Osteocyte (in vitro differentiated cells): ENCODE measurements around the gene GPR137B. TPM values are rescaled to one million over a fixed set of nuclear protein-coding genes. Genes with fewer than 3 reads are reported as not detected.

Experiments
- DNase-seq: peaks from one replicate; pipeline ENCODE4 v3.0.0; 2021; ENCODE audit warnings: mixed read lengths; ENCODE audit not compliant: unreplicated experiment; ENCODE audit errors: extremely low spot score
- H3K27ac Mint-ChIP-seq: one replicate; pipeline ENCODE4 v1.8.0; 2021; ENCODE audit warnings: mild to moderate bottlenecking, mixed read lengths; ENCODE audit not compliant: unreplicated experiment
- H3K27me3 Mint-ChIP-seq: one replicate; pipeline ENCODE4 v1.8.0; 2021; ENCODE audit warnings: mixed read lengths; ENCODE audit not compliant: unreplicated experiment
- H3K36me3 Mint-ChIP-seq: one replicate; pipeline ENCODE4 v1.8.0; 2021; ENCODE audit warnings: mixed read lengths; ENCODE audit not compliant: unreplicated experiment
- H3K4me1 Mint-ChIP-seq: one replicate; pipeline ENCODE4 v1.8.0; 2021; ENCODE audit warnings: mixed read lengths; ENCODE audit not compliant: unreplicated experiment
- H3K4me3 Mint-ChIP-seq: one replicate; pipeline ENCODE4 v1.8.0; 2021; ENCODE audit warnings: mild to moderate bottlenecking, moderate library complexity, mixed read lengths; ENCODE audit not compliant: unreplicated experiment
- H3K9me3 Mint-ChIP-seq: one replicate; pipeline ENCODE4 v1.8.0; 2021; ENCODE audit warnings: mixed read lengths; ENCODE audit not compliant: unreplicated experiment
- total RNA-seq: library from RNA; stranded (reverse); gene quantifications from 2 replicates; pipeline ENCODE4 v1.2.1, GENCODE V29; 2021
- TF ChIP-seq, protein P1 (sequence below): fragments of 200-600 bp; sonication (generic); IDR thresholded peaks from 2 replicates; pipeline ENCODE4 v1.5.0; 2021; ENCODE audit warnings: antibody characterized with exemption, mild to moderate bottlenecking, moderate library complexity

The GPR137B gene
- total RNA-seq, 1 donor from 2014 or later = 17.3 TPM

DNA sequence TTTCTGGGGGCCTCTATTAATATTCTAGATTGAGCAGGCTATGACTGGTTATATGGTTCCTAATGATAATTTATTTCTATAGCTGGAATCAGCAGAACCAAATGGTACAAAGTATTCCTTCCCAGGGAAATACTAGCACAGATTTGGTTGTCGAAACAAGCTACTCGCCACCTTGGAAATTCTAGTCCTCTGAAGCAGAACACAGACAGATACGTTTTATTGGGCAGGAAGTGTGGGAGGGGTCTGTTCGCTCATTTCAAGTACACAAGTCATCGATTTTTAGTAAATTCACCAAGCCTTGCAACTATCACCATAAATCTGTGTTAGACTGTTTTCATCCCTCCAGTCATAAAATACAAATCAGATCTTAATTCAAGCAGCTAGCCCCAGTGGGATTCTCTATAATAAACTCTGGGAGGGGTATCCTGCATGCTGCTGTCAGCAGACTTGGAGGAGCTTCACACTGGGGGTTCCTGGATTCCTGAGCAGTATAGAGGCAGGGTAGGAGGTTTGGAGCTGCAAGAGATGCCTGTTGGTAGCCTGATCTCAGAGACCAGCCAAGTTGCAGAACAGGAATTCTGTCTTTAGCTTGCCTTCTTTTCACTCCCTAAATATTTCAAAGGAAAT lies 9.8 kb upstream of the GPR137B start:
- H3K36me3 Mint-ChIP-seq = no peaks in the 10 kb centered on the region
- H3K27ac Mint-ChIP-seq = no peak overlapping the region
- H3K9me3 Mint-ChIP-seq = no peaks in the 10 kb centered on the region
- peaks cover 53% of the 10 kb centered on the region for H3K27me3 Mint-ChIP-seq
- TF ChIP-seq, protein P1, sequence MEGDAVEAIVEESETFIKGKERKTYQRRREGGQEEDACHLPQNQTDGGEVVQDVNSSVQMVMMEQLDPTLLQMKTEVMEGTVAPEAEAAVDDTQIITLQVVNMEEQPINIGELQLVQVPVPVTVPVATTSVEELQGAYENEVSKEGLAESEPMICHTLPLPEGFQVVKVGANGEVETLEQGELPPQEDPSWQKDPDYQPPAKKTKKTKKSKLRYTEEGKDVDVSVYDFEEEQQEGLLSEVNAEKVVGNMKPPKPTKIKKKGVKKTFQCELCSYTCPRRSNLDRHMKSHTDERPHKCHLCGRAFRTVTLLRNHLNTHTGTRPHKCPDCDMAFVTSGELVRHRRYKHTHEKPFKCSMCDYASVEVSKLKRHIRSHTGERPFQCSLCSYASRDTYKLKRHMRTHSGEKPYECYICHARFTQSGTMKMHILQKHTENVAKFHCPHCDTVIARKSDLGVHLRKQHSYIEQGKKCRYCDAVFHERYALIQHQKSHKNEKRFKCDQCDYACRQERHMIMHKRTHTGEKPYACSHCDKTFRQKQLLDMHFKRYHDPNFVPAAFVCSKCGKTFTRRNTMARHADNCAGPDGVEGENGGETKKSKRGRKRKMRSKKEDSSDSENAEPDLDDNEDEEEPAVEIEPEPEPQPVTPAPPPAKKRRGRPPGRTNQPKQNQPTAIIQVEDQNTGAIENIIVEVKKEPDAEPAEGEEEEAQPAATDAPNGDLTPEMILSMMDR = no peak
- H3K4me3 Mint-ChIP-seq = no peak overlapping the region
- no peak for DNase-seq
- peaks cover 10% of the 10 kb centered on the region for H3K4me1 Mint-ChIP-seq

GRCh38 chr1:236133339-236133738 lies 9.0 kb upstream of the GPR137B start:
- TF ChIP-seq, protein P1 = no peak
- no peak overlapping the region for H3K27ac Mint-ChIP-seq
- no peak for DNase-seq
- no peak overlapping the region for H3K4me3 Mint-ChIP-seq
- H3K4me1 Mint-ChIP-seq = peaks cover 10% of the 10 kb centered on the region
- H3K36me3 Mint-ChIP-seq = no peaks in the 10 kb centered on the region
- H3K27me3 Mint-ChIP-seq = peaks cover 60% of the 10 kb centered on the region
- no peaks in the 10 kb centered on the region for H3K9me3 Mint-ChIP-seq

GRCh38 chr1:236133802-236134201 lies 8.5 kb upstream of the GPR137B start:
- Mint-ChIP-seq H3K27me3 (peaks cover 64% of the 10 kb centered on the region), H3K4me1 (peaks cover 8% of the 10 kb centered on the region), H3K36me3 (no peaks in the 10 kb centered on the region), H3K9me3 (no peaks in the 10 kb centered on the region), H3K4me3 (no peak overlapping the region), H3K27ac (no peak overlapping the region)
- TF ChIP-seq, protein P1 = no peak
- no peak for DNase-seq

DNA sequence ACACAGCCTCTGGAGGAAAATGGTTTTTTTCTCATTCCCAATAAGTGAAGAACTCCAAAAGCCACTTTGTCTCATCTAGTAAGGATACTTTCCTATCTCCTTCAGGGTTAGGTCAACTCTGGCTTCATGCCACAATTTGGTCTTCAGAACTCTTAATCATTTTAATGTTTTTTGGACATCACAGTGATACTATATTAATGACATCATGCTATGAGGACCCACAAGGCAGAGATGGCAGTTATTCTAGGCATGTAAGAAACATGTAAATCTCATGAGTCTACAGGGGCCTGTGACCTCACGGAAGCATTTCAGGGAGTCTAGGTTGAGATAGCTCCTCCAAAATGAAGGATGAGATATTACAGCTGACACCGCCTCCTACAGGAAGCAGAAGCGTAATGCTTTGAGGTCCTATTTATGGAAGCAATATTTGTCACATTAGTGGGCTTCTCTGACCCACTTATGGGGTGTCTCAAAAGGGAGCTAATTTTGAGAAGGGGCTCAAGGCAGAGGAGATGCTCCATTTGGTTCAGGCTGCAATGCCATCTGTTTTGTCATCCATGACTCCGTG lies 5.0 kb upstream of the GPR137B start:
- Mint-ChIP-seq H3K27me3 (peaks cover 76% of the 10 kb centered on the region), H3K4me1 (peaks cover 7% of the 10 kb centered on the region), H3K36me3 (no peaks in the 10 kb centered on the region), H3K9me3 (no peaks in the 10 kb centered on the region), H3K27ac (no peak overlapping the region), H3K4me3 (no peak overlapping the region)
- DNase-seq = no peak
- TF ChIP-seq, protein P1 = no peak

- no peaks in the 10 kb centered on the region for H3K36me3 Mint-ChIP-seq
- H3K27me3 Mint-ChIP-seq = peaks cover 58% of the 10 kb centered on the region
- TF ChIP-seq, protein P1 = no peak
- DNase-seq = no peak
- no peak overlapping the region for H3K27ac Mint-ChIP-seq
- no peaks in the 10 kb centered on the region for H3K9me3 Mint-ChIP-seq
- peaks cover 22% of the 10 kb centered on the region for H3K4me1 Mint-ChIP-seq
- no peak overlapping the region for H3K4me3 Mint-ChIP-seq
These were observed 2.8 kb upstream of the GPR137B start for GRCh38 chr1:236139495-236139894.
